Testis (tissue), 3 donors: ENCODE measurements around the gene PDE6B. TPM values are rescaled to one million over a fixed set of nuclear protein-coding genes. Genes with fewer than 3 reads are reported as not detected.

Experiments
- DNase-seq: peaks from one replicate; pipeline ENCODE4 v3.0.0-alpha.2; 2019
- H3K27ac ChIP-seq, 2 donors: fragments of 200-600 bp; sonication (generic); one replicate each; pipeline ENCODE4 v1.5.1; 2019
- H3K27me3 ChIP-seq: fragments of 200-600 bp; sonication (generic); one replicate; pipeline ENCODE4 v1.5.1; 2019
- H3K36me3 ChIP-seq: fragments of 200-600 bp; sonication (generic); one replicate; pipeline ENCODE4 v1.5.1; 2017; ENCODE audit warnings: low read depth; ENCODE audit errors: missing control alignments
- H3K4me1 ChIP-seq: fragments of 200-600 bp; sonication (generic); one replicate; pipeline ENCODE4 v1.5.1; 2019
- H3K4me3 ChIP-seq, 2 donors: fragments of 200-600 bp; sonication (generic); one replicate each; pipeline ENCODE4 v1.5.1; 2017 to 2019
- H3K9me3 ChIP-seq: fragments of 200-600 bp; sonication (generic); one replicate; pipeline ENCODE4 v1.5.1; 2017
- CTCF ChIP-seq, 3 experiments: fragments of 450-650 bp in 2 of 3; fragments of 200-600 bp in 1 of 3; sonication (generic) in 1 of 3; IDR thresholded peaks; one replicate each; pipeline ENCODE4 v1.5.1; 2016 to 2019; ENCODE audit warnings: antibody characterized with exemption in 3 of 3, mild to moderate bottlenecking in 2 of 3, moderate library complexity in 1 of 3
- POLR2A ChIP-seq: fragments of 450-650 bp; IDR thresholded peaks from one replicate; pipeline ENCODE4 v1.6.1; 2017; ENCODE audit warnings: antibody characterized with exemption, mild to moderate bottlenecking, moderate library complexity
- WGBS, 2 donors: methylation state at CpG; one replicate each; pipeline ENCODE4 v1.1.5; 2018; 5-methylcytosine and 5-hydroxymethylcytosine counted together
- intact Hi-C: fragments of 100-400 bp; cut with DNase I; formaldehyde crosslinking; loops from one replicate; pipeline ENCODE4 v1.15.1; 2023; ENCODE audit warnings: low total_unique reads
- polyA plus RNA-seq: library from polyadenylated mRNA; stranded (reverse); fragments of 350-450 nt; fragmentation: Illumina TruSeq; extraction: RNeasy Lipid Tissue Mini Kit (QIAGEN cat#74804); gene quantifications from one replicate; pipeline ENCODE4 v1.2.3, GENCODE V29; 2014; ENCODE audit warnings: low read depth, low replicate concordance; ENCODE audit not compliant: insufficient read depth
- total RNA-seq, 2 donors: library from RNA; depleted of rRNA; stranded (reverse); fragments of >200 nt; gene quantifications; one replicate each; pipeline ENCODE4 v1.2.3, GENCODE V29; 2016

Gene PDE6B
- total and polyA plus RNA-seq, 3 donors from 2014 or later = 5.9 to 11.4 (median 5.9) TPM

- Histone ChIP-seq H3K36me3 (no peaks in the 10 kb centered on the region), H3K4me3 (no peak overlapping the region), H3K9me3 (no peaks in the 10 kb centered on the region), H3K27me3 (no peaks in the 10 kb centered on the region), H3K4me1 (no peaks in the 10 kb centered on the region), H3K27ac (no peak overlapping the region)
- intact Hi-C loops = no loop called here
- WGBS, 2 donors = 92 to 94% methylated on average over 23 to 27 of the region's 27 CpGs
- TF ChIP-seq CTCF (IDR thresholded peaks at IDR 0.05) (no peak), POLR2A (no peak)
- no peak for DNase-seq
Observed at GRCh38 chr4:616911-617643, 8.3 kb upstream of the PDE6B start.

- H3K36me3 ChIP-seq = no peaks in the 10 kb centered on the region
- no peak for DNase-seq
- H3K9me3 ChIP-seq = no peaks in the 10 kb centered on the region
- no peak overlapping the region for H3K27ac ChIP-seq
- H3K27me3 ChIP-seq = no peaks in the 10 kb centered on the region
- no peak overlapping the region for H3K4me3 ChIP-seq
- no peaks in the 10 kb centered on the region for H3K4me1 ChIP-seq
- TF ChIP-seq POLR2A (no peak), CTCF (IDR thresholded peaks at IDR 0.05) (no peak)
- intact Hi-C loops = no loop called here
- 75 to 78% methylated on average over 13 to 18 of the region's 18 CpGs for WGBS, 2 donors
Observed at GRCh38 chr4:617644-618641, 7.4 kb upstream of the PDE6B start.

- DNase-seq = no peak
- intact Hi-C loops = no loop called here
- Histone ChIP-seq H3K27me3 (no peaks in the 10 kb centered on the region), H3K4me3 (no peak overlapping the region), H3K36me3 (no peaks in the 10 kb centered on the region), H3K9me3 (no peaks in the 10 kb centered on the region), H3K27ac (no peak overlapping the region), H3K4me1 (no peaks in the 10 kb centered on the region)
- 73 to 81% methylated on average over 11 of the region's 11 CpGs for WGBS, 2 donors
- TF ChIP-seq CTCF (IDR thresholded peaks at IDR 0.05) = no peak
Observed at GRCh38 chr4:620201-620600, 5.2 kb upstream of the PDE6B start.

- Histone ChIP-seq H3K27me3 (no peaks in the 10 kb centered on the region), H3K9me3 (no peaks in the 10 kb centered on the region), H3K27ac (no peak overlapping the region), H3K4me1 (no peaks in the 10 kb centered on the region), H3K4me3 (no peak overlapping the region), H3K36me3 (no peaks in the 10 kb centered on the region)
- DNase-seq = no peak
- 91% methylated on average over 19 of the region's 19 CpGs for WGBS, 2 donors
- intact Hi-C loops = no loop called here
- no peak for TF ChIP-seq POLR2A
- no peak for TF ChIP-seq CTCF (IDR thresholded peaks at IDR 0.05)
Observed at GRCh38 chr4:620851-621261, 4.5 kb upstream of the PDE6B start.
